Right cardiac atrium (tissue), 5 donors: ENCODE results near the gene TENT4A. TPM values are rescaled to one million over a fixed set of nuclear protein-coding genes. Genes with fewer than 3 reads are reported as not detected.

Experiments used
- ATAC-seq, 2 donors: fragments of 200-7000 bp; cut with Tn5 transposase; one replicate each; pipeline versions ENCODE4 v1.8.0 to v1.9.1; 2020; ENCODE audit warnings: moderate library complexity in 2 of 2, mild to moderate bottlenecking in 1 of 2
- DNase-seq, 3 donors: peaks; one replicate each; pipeline ENCODE4 v3.0.0-alpha.2; 2020
- H3K27ac ChIP-seq: one replicate; pipeline ENCODE4 v1.5.1; 2013; ENCODE audit warnings: mild to moderate bottlenecking, low read length, control low read depth, moderate library complexity
- H3K27me3 ChIP-seq: one replicate; pipeline ENCODE4 v1.6.1; 2013; ENCODE audit not compliant: control insufficient read depth, insufficient read depth
- H3K4me1 ChIP-seq: one replicate; pipeline ENCODE4 v1.6.1; 2013; ENCODE audit warnings: low read length; ENCODE audit not compliant: control insufficient read depth, insufficient read depth
- H3K4me3 ChIP-seq: one replicate; pipeline ENCODE4 v1.5.1; 2013; ENCODE audit warnings: low read length, control low read depth
- H3K9me3 ChIP-seq: one replicate; pipeline ENCODE4 v1.6.1; 2013; ENCODE audit warnings: low read length; ENCODE audit not compliant: control insufficient read depth
- WGBS: extraction: QIAGEN DNeasy Blood & Tissue Kit; methylation state at CpG from one replicate; pipeline ENCODE4 v1.1.7; 2013; 5-methylcytosine and 5-hydroxymethylcytosine counted together
- intact Hi-C, 4 donors: fragments of 100-400 bp; cut with DNase I; formaldehyde crosslinking; loops; one replicate each; pipeline versions ENCODE4 v1.11.0 to v1.14.0; 2022 to 2023
- polyA plus RNA-seq: library from polyadenylated mRNA; stranded (reverse); fragments of 200-250 nt; gene quantifications from one replicate; pipeline ENCODE4 v1.2.3, GENCODE V29; 2013
- total RNA-seq, 4 donors: library from RNA; stranded (reverse); fragmentation: NEBNext Ultra II Directional; extraction: Animal tissue kit (Norgen Biotek cat#: 25700); gene quantifications; one replicate each; pipeline ENCODE4 v1.2.1, GENCODE V29; 2021
- donor health status: healthy with polysubstance abuse.
- donor health status: DM: no; HTN: yes; CAD: no.
- donor health status: DM: no; HTN: no; CAD: no.
- donor health status: DM: no; HTN: yes; CAD: no; lungs with severe emphysema.
- donor health status: DM: yes; HTN: yes; CAD: no.

Gene TENT4A
- total and polyA plus RNA-seq, 5 donors: 4.7 to 14.5 (median 11.8) TPM

GRCh38 chr5:6803981-6804550 is 90.8 kb downstream of the TENT4A start:
- Histone ChIP-seq H3K4me3 (no peak overlapping the region), H3K9me3 (peaks cover 10% of the 10 kb centered on the region), H3K27ac (no peak overlapping the region), H3K27me3 (no peaks in the 10 kb centered on the region), H3K4me1 (no peaks in the 10 kb centered on the region)
- ATAC-seq (no peak), DNase-seq (no peak)
- intact Hi-C loops: no loop called here
- WGBS: 63% methylated on average over 7 of the region's 7 CpGs

GRCh38 chr5:6804766-6805501 is 91.7 kb downstream of the TENT4A start:
- ATAC-seq: peak in 1 of 2 donors; percentile 54
- DNase-seq: no peak
- Histone ChIP-seq H3K27ac (no peak overlapping the region), H3K27me3 (no peaks in the 10 kb centered on the region), H3K4me3 (no peak overlapping the region), H3K9me3 (peaks cover 10% of the 10 kb centered on the region), H3K4me1 (no peaks in the 10 kb centered on the region)
- WGBS: 55% methylated on average over 5 of the region's 5 CpGs
- intact Hi-C loops: no loop called here

DNA sequence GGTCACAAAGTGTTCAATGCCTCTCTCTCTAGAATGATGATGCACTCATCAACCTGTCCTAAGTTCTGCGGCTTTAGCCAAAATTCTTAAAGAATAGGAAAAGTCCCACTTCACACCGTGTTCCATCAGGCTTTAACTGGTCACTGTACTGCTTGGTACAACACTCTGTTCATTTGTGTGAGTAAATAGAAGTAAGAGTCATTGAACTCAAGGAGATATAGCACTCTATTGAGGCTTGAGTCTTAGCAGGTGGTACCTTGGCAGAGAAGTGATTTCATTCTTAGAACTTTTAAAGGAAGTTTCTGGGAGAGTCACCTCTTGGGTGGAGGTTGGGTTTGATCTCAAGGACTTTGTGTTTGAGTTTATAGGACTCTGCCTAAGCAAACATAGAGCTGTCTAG is 92.6 kb downstream of the TENT4A start:
- Histone ChIP-seq H3K27me3 (no peaks in the 10 kb centered on the region), H3K4me3 (no peak overlapping the region), H3K4me1 (no peaks in the 10 kb centered on the region), H3K27ac (no peak overlapping the region), H3K9me3 (peaks cover 10% of the 10 kb centered on the region)
- intact Hi-C loops: no loop called here
- ATAC-seq (no peak), DNase-seq (no peak)
- WGBS: 91% methylated on average over 2 of the region's 2 CpGs

Other genes with a start within 250 kb of the TENT4A start
- 10 to 100 TPM; 26.2 to 31.2 (median 27.2) TPM for gene NSUN2, start 80.4 kb upstream of the TENT4A start, total RNA-seq
- gene NSUN2, start 80.4 kb upstream of the TENT4A start, polyA plus RNA-seq: 23.7 TPM
- 1 to 10 TPM; 2.8 to 3.0 (median 2.9) TPM for gene SRD5A1, start 80.0 kb upstream of the TENT4A start, total RNA-seq
- 1.4 TPM for gene SRD5A1, start 80.0 kb upstream of the TENT4A start, polyA plus RNA-seq